HCT116 (cell line): Measurements from ENCODE around the gene PTOV1. TPM values are rescaled to one million over a fixed set of nuclear protein-coding genes. Genes with fewer than 3 reads are reported as not detected.

ENCODE experiments used
- ATAC-seq: fragments of 200-7000 bp; cut with Tn5 transposase; 2 replicates; pipeline ENCODE4 v1.9.1; 2020; ENCODE audit warnings: mild to moderate bottlenecking, moderate library complexity
- BruUV-seq: library from RNA; stranded (reverse); fragments of 400-500 nt; replicated peaks from 2 replicates; lab custom pipeline; 2021; lab: Mats Ljungman, UMichigan
- CTCF ChIA-PET: fragments of 300-600 bp; sonication (Branson Sonifier 250); formaldehyde crosslinking; loops from one replicate; lab custom pipeline; 2021; ENCODE audit warnings: antibody characterized with exemption; lab: Charles Lee
- POLR2A ChIA-PET: fragments of 300-600, 350-600 bp; sonication (Branson Sonifier 250); formaldehyde crosslinking; loops from one replicate; lab custom pipeline; 2021; ENCODE audit warnings: antibody characterized with exemption; lab: Charles Lee
- RAD21 ChIA-PET, 2 experiments: fragments of 300-600 bp; sonication (Branson Sonifier 250); formaldehyde crosslinking; loops; one replicate each; lab custom pipeline; 2023; ENCODE audit warnings: low total read pairs in 2 of 2; ENCODE audit not compliant: uncharacterized antibody in 2 of 2, unreplicated experiment in 2 of 2, low non-redundant PET in 1 of 2; lab: Charles Lee
- DNase-seq: peaks from one replicate; pipeline ENCODE4 v3.0.0-alpha.2; 2010; ENCODE audit warnings: low read depth, low spot score
- H2AFZ ChIP-seq: fragments of 200-600 bp; shearing (Covaris generic), sonication (generic); 2 replicates; pipeline ENCODE4 v1.6.1; 2017; ENCODE audit warnings: low read depth, mixed run types, mixed read lengths, antibody characterized with exemption, low read length; ENCODE audit not compliant: poor library complexity, severe bottlenecking
- H3K27ac ChIP-seq: 2 replicates; pipeline ENCODE4 v1.5.1; 2012; ENCODE audit warnings: low read depth, low read length
- H3K27me3 ChIP-seq: fragments of 200-600 bp; sonication (generic); 2 replicates; pipeline ENCODE4 v1.6.1; 2016; ENCODE audit warnings: mixed run types, low read length, mixed read lengths; ENCODE audit not compliant: insufficient read depth
- H3K36me3 ChIP-seq, 2 experiments: fragments of 200-500 bp in 1 of 2; fragments of 200-600 bp in 1 of 2; sonication (Bioruptor generic) in 1 of 2; sonication (generic) in 1 of 2; 2 replicates each; pipeline versions ENCODE4 v1.5.1 to v1.6.1; 2014 to 2016; ENCODE audit warnings: low read length in 2 of 2, inconsistent platforms in 1 of 2, mixed read lengths in 1 of 2, mixed run types in 1 of 2; ENCODE audit not compliant: insufficient read depth in 2 of 2, control insufficient read depth in 1 of 2
- H3K4me1 ChIP-seq, 2 experiments: fragments of 200-600 bp in 1 of 2; sonication (generic) in 1 of 2; 2 replicates each; pipeline versions ENCODE4 v1.5.1 to v1.6.1; 2012 to 2017; ENCODE audit warnings: low read length in 2 of 2, inconsistent platforms in 1 of 2, mild to moderate bottlenecking in 1 of 2, mixed read lengths in 1 of 2, mixed run types in 1 of 2, moderate library complexity in 1 of 2; ENCODE audit not compliant: insufficient read depth in 2 of 2, control insufficient read depth in 1 of 2
- H3K4me2 ChIP-seq: fragments of 200-600 bp; sonication (generic); 2 replicates; pipeline ENCODE4 v1.6.1; 2017; ENCODE audit warnings: mixed run types, low read length, mixed read lengths
- H3K4me3 ChIP-seq, 2 experiments: fragments of 200-600 bp in 1 of 2; sonication (generic) in 1 of 2; replicated peaks in 1 of 2; 2 replicates each; pipeline ENCODE4 v1.5.1; 2011 to 2016; ENCODE audit warnings: low read length in 2 of 2, control low read depth in 1 of 2, low read depth in 1 of 2, mild to moderate bottlenecking in 1 of 2, mixed read lengths in 1 of 2, mixed run types in 1 of 2
- H3K79me2 ChIP-seq: fragments of 200-600 bp; sonication (generic); 2 replicates; pipeline ENCODE4 v1.6.1; 2017; ENCODE audit warnings: mild to moderate bottlenecking, mixed run types, low read length, moderate library complexity, mixed read lengths; ENCODE audit not compliant: insufficient read depth
- H3K9ac ChIP-seq: fragments of 200-600 bp; sonication (generic); 2 replicates; pipeline ENCODE4 v1.6.1; 2016; ENCODE audit warnings: low read length, mixed read lengths
- H3K9me2 ChIP-seq: fragments of 200-600 bp; sonication (generic), shearing (Covaris generic); 2 replicates; pipeline ENCODE4 v1.6.1; 2017; ENCODE audit warnings: mixed run types, mild to moderate bottlenecking, moderate library complexity; ENCODE audit not compliant: insufficient read depth
- H3K9me3 ChIP-seq, 2 experiments: fragments of 200-500 bp in 1 of 2; fragments of 200-600 bp in 1 of 2; sonication (Bioruptor generic) in 1 of 2; sonication (generic) in 1 of 2; 2 replicates each; pipeline ENCODE4 v1.6.1; 2014 to 2017; ENCODE audit warnings: low read length in 2 of 2, mixed read lengths in 2 of 2, inconsistent platforms in 1 of 2, low read depth in 1 of 2, mild to moderate bottlenecking in 1 of 2, mixed run types in 1 of 2, moderate library complexity in 1 of 2; ENCODE audit not compliant: control insufficient read depth in 1 of 2, insufficient read depth in 1 of 2
- H4K20me1 ChIP-seq: fragments of 200-600 bp; sonication (generic), shearing (Covaris generic); 2 replicates; pipeline ENCODE4 v1.6.1; 2017; ENCODE audit warnings: mixed run types, mild to moderate bottlenecking, moderate library complexity; ENCODE audit not compliant: insufficient read depth
- CBX3 ChIP-seq: IDR thresholded peaks from 2 replicates; pipeline ENCODE4 v1.6.1; 2012; ENCODE audit warnings: low read depth
- ELF1 ChIP-seq: IDR thresholded peaks from 2 replicates; pipeline ENCODE4 v1.6.1; 2012; ENCODE audit warnings: low read depth, borderline replicate concordance
- FOSL1 ChIP-seq: IDR thresholded peaks from 2 replicates; pipeline ENCODE4 v1.6.1; 2012; ENCODE audit warnings: low read depth
- JUND ChIP-seq: IDR thresholded peaks from 2 replicates; pipeline ENCODE4 v1.6.1; 2012
- MAX ChIP-seq: IDR thresholded peaks from 2 replicates; pipeline ENCODE4 v1.6.1; 2012
- TCF7L2 ChIP-seq: IDR thresholded peaks from 2 replicates; pipeline ENCODE4 v1.7.0; 2011; ENCODE audit warnings: borderline replicate concordance, inconsistent platforms; ENCODE audit not compliant: insufficient read depth, insufficient read length; ENCODE audit errors: extremely low read depth
- ZFX ChIP-seq: fragments of 450-650 bp; IDR thresholded peaks from 2 replicates; pipeline ENCODE4 v1.6.1; 2017
- intact Hi-C: fragments of 100-400 bp; cut with micrococcal nuclease; formaldehyde crosslinking; loops from 2 replicates; pipeline ENCODE4 v1.10.0; 2022
- total RNA-seq: library from RNA; stranded (reverse); gene quantifications from one replicate; pipeline ENCODE4 v1.2.1, GENCODE V29; 2021; ENCODE audit not compliant: unreplicated experiment
- TF ChIP-seq, protein P1 (sequence below): IDR thresholded peaks from 2 replicates; pipeline ENCODE4 v1.6.1; 2012

PTOV1 gene
- total RNA-seq, 1 experiment from 2014 or later = 236 TPM

GRCh38 chr19:49861107-49861506 is 10.1 kb downstream of the PTOV1 start:
- POLR2A ChIA-PET = interaction anchor here (1.0 kb wide), 1 partner anchor 8 kb away, joined by 4 read pairs; no protein-coding TSS in a partner anchor
- H2AFZ ChIP-seq = no peak overlapping the region
- H3K4me2 ChIP-seq = no peak overlapping the region
- peaks cover 5% of the 10 kb centered on the region; the same call in 1 of the 2 replicates for H4K20me1 ChIP-seq
- H3K9ac ChIP-seq = no peak overlapping the region
- no peak for DNase-seq
- intact Hi-C loops = no loop called here
- no peaks in the 10 kb centered on the region for H3K9me2 ChIP-seq
- BruUV-seq = no TSS peak
- peaks cover 34% of the 10 kb centered on the region for H3K79me2 ChIP-seq
- no peaks in the 10 kb centered on the region for H3K27me3 ChIP-seq
- H3K4me1 ChIP-seq = peaks cover 8 to 47% of the 10 kb centered on the region in 2 experiments; a peak in 2 of 4 replicates
- RAD21 ChIA-PET = no interaction called here
- H3K36me3 ChIP-seq = peaks cover 15 to 44% of the 10 kb centered on the region in 2 experiments
- H3K4me3 ChIP-seq = no peak overlapping the region
- peak overlapping the region; percentile 40 for H3K27ac ChIP-seq
- TF ChIP-seq FOSL1 (no peak), TCF7L2 (no peak)
- TF ChIP-seq, protein P1, sequence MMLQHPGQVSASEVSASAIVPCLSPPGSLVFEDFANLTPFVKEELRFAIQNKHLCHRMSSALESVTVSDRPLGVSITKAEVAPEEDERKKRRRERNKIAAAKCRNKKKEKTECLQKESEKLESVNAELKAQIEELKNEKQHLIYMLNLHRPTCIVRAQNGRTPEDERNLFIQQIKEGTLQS = no peak
- H3K9me3 ChIP-seq = no peaks in the 10 kb centered on the region
- CTCF ChIA-PET = no interaction called here
- ATAC-seq = no peak

DNA sequence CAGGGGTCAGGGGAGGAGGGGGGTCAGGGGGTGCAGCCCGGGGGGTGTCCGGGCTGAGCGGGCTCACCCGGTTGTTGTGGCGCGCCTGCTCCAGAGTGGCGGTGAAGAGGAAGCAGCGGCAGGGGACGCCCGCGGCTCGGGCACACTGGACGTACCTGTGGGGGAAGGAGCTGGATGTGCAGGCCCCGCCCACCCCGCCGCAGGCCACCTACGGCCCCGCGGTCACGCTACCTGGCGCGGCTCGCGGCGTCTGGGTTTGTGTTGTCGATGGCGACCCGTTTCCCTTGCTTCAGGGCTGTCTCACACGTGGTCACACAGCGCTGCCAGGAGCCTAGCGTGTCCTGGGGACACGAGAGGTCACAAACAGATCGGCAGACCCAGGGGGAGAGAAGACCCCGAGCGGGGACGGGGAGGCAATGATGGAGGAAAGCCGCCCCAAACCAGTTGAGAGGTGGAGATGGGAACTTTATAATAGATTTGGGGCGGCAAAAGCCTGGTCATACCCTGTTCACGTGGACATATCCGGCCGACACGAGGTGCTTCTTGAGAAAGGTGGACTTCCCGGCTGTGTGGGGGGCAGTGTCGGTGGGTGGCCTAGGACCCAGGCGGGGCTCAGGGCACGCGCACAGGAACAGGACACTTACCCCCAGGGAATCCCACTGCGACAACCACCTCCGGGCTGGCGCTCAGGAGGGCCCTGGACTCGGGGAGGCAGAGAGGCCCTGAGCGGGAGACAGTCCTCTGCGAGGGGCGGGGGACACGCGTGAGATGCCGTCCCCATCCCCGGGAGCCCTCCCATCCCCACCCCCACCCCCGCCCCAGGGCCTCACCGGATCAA is 10.8 kb downstream of the PTOV1 start:
- TF ChIP-seq MAX (no peak), ELF1 (no peak), JUND (no peak), ZFX (no peak), CBX3 (no peak)
- Histone ChIP-seq H3K4me2 (no peak overlapping the region), H3K36me3 (peaks cover 15 to 44% of the 10 kb centered on the region in 2 experiments), H3K4me1 (peaks cover 11 to 54% of the 10 kb centered on the region in 2 experiments; a peak in 2 of 4 replicates), H3K9me3 (no peaks in the 10 kb centered on the region), H3K9me2 (no peaks in the 10 kb centered on the region), H3K27ac (no peak overlapping the region; the same call in 1 of the 2 replicates), H3K9ac (no peak overlapping the region), H3K4me3 (no peak overlapping the region), H4K20me1 (peaks cover 5% of the 10 kb centered on the region; the same call in 1 of the 2 replicates), H3K27me3 (no peaks in the 10 kb centered on the region), H3K79me2 (peaks cover 40% of the 10 kb centered on the region), H2AFZ (no peak overlapping the region)
- intact Hi-C loops = no loop called here
- RAD21 ChIA-PET = no interaction called here
- no TSS peak for BruUV-seq
- ATAC-seq = no peak
- DNase-seq = no peak
- POLR2A ChIA-PET = no interaction called here
- CTCF ChIA-PET = no interaction called here
